ENCODE results near the gene PARD3. TPM values are rescaled to one million over a fixed set of nuclear protein-coding genes. Genes with fewer than 3 reads are reported as not detected.

PARD3 gene
- total RNA-seq, 4 donors from 2014 or later: 39.2 to 124 (median 48.0) TPM

DNA sequence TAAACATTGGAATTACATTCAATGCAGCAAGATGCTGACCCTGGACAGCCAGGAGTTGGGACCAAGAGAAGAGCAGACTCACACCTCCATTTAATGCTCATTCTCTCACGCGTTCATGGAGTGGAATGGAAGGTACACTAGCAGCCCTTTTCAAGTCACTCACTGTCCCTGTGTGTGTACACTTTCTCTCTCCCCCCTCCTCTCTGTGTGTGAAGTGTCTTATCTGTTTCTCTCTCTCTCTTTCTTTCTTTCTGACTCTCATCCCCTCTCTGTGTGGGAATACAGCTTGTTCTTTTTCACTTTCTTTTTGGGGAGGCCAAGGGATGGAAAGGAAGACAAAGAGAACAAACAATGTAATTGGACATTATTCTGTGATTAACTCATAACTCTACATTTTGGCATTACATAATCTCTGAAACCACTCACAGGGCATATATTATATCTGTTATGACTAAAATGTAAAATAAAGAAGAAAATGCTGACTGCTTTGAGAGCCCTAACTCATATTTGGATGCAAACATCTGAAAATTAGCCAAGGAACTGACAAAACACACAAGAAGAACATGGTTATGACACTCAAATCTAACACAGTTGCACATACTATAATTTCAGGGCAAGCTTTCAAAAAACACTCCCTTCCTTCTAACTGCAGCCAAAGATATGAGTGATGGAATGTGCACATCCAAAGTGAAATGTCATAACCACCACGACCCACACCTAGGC lies 188.8 kb downstream of the PARD3 start:
- H3K4me1 ChIP-seq: peaks cover 0 to 17% (median 0%) of the 10 kb centered on the region in 4 donors
- no peaks in the 10 kb centered on the region for H3K9me3 ChIP-seq
- no peaks in the 10 kb centered on the region for H3K27me3 ChIP-seq
- no peak overlapping the region for H3K4me3 ChIP-seq
- no peaks in the 10 kb centered on the region for H3K36me3 ChIP-seq
- no peak for TF ChIP-seq POLR2A (IDR thresholded peaks at IDR 0.05)
- TF ChIP-seq, protein P1, sequence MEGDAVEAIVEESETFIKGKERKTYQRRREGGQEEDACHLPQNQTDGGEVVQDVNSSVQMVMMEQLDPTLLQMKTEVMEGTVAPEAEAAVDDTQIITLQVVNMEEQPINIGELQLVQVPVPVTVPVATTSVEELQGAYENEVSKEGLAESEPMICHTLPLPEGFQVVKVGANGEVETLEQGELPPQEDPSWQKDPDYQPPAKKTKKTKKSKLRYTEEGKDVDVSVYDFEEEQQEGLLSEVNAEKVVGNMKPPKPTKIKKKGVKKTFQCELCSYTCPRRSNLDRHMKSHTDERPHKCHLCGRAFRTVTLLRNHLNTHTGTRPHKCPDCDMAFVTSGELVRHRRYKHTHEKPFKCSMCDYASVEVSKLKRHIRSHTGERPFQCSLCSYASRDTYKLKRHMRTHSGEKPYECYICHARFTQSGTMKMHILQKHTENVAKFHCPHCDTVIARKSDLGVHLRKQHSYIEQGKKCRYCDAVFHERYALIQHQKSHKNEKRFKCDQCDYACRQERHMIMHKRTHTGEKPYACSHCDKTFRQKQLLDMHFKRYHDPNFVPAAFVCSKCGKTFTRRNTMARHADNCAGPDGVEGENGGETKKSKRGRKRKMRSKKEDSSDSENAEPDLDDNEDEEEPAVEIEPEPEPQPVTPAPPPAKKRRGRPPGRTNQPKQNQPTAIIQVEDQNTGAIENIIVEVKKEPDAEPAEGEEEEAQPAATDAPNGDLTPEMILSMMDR (IDR thresholded peaks at IDR 0.05): no peak
- no peak overlapping the region for H3K27ac ChIP-seq
- DNase-seq: no peak

DNA sequence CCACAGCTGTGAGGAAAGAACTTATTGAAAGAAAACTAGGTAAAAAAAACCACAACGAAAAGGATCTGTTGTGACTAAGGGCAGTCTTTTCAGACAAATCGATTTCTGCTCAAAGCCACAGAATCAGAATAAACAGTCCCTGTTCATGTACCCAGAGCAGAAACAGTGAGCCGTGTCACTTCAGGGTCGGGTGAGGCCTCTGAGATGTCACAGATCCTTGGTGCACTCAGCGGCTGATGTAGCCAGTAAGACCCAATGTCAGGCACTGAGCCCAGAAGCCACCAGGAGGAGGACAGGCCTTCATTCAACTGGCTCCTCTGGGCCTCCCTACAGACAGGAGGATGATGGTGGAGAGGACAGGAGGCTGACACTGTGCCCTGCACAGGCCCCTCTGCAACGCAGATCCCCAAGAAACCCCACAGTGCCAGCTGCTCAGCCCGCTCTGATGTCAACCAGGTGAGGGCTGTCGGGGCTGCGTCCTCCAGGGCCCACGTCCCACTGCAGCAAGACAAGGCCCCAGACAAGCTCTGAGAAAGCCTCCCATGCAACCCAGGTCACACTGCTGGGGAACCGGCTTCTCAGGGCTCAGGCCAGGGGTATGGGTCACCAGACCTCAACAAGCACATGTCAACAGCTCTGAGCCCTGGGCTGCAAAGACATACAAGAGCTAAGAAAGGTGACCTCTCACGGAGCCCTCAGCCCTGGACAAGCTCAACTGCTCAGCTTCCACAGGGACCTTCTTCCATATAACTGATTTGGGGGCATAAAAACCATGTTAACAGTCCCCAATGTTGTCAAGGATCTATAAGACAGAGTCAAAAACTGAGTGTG lies 190.6 kb downstream of the PARD3 start:
- no peak overlapping the region for H3K27ac ChIP-seq
- no peaks in the 10 kb centered on the region for H3K9me3 ChIP-seq
- H3K4me1 ChIP-seq: peaks cover 0 to 17% (median 0%) of the 10 kb centered on the region in 4 donors
- H3K36me3 ChIP-seq: no peaks in the 10 kb centered on the region
- DNase-seq: no peak
- H3K4me3 ChIP-seq: no peak overlapping the region
- TF ChIP-seq, protein P1 (IDR thresholded peaks at IDR 0.05): no peak
- no peak for TF ChIP-seq POLR2A (IDR thresholded peaks at IDR 0.05)
- no peaks in the 10 kb centered on the region for H3K27me3 ChIP-seq

DNA sequence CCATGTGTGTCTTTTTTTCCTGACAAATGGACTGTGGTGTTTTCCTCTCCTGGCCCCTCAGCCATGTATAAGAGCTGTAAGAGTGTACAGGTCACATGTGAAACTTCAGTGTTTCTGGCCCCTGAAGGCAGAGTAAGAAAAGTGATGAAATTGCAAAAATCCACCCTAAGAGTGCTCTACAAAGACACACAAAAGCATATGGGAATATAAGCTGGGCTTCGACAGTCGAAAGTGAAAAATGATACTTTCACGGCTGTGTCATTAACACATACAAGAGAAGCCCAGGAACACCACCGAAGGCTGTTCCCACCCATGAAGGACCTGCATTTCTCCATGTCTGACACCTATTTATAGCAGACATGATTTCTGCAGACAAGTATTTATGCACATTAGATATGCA lies 192.2 kb downstream of the PARD3 start:
- no peaks in the 10 kb centered on the region for H3K27me3 ChIP-seq
- H3K9me3 ChIP-seq: no peaks in the 10 kb centered on the region
- H3K27ac ChIP-seq: no peak overlapping the region
- no peaks in the 10 kb centered on the region for H3K36me3 ChIP-seq
- TF ChIP-seq POLR2A (IDR thresholded peaks at IDR 0.05): no peak
- TF ChIP-seq, protein P1 (IDR thresholded peaks at IDR 0.05): no peak
- no peak overlapping the region for H3K4me3 ChIP-seq
- no peak for DNase-seq
- peaks cover 0 to 2% (median 0%) of the 10 kb centered on the region in 4 donors for H3K4me1 ChIP-seq

DNA sequence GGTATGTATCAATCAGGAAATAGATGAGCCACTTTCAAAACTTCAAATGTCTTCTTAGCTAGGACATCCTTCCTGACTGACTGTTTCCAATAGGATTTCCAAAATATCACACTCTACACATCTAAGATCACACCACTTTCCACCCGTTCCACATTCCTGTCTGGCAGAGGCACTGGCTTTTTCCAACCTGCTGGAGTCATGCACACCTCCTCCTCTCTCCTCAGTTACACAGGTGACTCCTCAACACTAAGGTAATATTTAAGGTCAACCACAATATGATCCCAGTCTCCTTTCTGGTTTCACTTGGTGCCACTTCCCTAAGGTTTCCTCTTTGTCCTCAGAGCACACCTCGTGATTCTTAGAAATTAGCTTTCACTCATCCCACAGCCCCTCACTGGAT lies 196.5 kb downstream of the PARD3 start:
- TF ChIP-seq POLR2A (IDR thresholded peaks at IDR 0.05): no peak
- TF ChIP-seq, protein P1 (IDR thresholded peaks at IDR 0.05): no peak
- no peak for DNase-seq
- Histone ChIP-seq H3K9me3 (no peaks in the 10 kb centered on the region), H3K27me3 (no peaks in the 10 kb centered on the region), H3K36me3 (no peaks in the 10 kb centered on the region), H3K4me3 (no peak overlapping the region), H3K4me1 (no peaks in the 10 kb centered on the region), H3K27ac (no peak overlapping the region)

DNA sequence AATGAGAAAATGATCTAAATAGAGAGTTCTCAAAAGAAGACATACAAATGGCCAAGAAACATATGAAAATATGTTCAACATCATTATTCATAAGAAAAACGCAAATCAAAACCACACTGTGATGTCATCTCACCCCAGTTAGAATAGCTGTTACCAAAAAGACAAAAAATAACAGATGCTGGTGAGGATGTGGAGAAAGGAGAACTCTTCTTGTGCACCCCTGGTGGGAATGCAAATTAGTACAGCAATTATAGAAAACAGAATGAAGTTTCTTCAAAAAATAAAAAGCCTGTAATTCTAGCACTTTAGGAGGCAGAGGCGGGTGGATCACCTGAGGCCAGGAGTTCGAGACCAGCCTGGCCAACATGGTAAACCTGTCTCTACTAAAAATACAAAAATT lies 199.3 kb downstream of the PARD3 start:
- no peaks in the 10 kb centered on the region for H3K9me3 ChIP-seq
- TF ChIP-seq, protein P1 (IDR thresholded peaks at IDR 0.05): no peak
- no peak for TF ChIP-seq POLR2A (IDR thresholded peaks at IDR 0.05)
- H3K27ac ChIP-seq: no peak overlapping the region
- H3K27me3 ChIP-seq: no peaks in the 10 kb centered on the region
- no peak overlapping the region for H3K4me3 ChIP-seq
- no peak for DNase-seq
- no peaks in the 10 kb centered on the region for H3K36me3 ChIP-seq
- no peaks in the 10 kb centered on the region for H3K4me1 ChIP-seq

All from Peyer's patch (tissue), 4 donors.